Sciatic nerve (tissue), 2 donors: ENCODE results near the gene TMEM178B. TPM values are rescaled to one million over a fixed set of nuclear protein-coding genes. Genes with fewer than 3 reads are reported as not detected.
A peak's percentile ranks its signal among the peaks of the same experiment; 100 is the strongest.

Experiments
- ATAC-seq: fragments of 200-7000 bp; cut with Tn5 transposase; one replicate; pipeline ENCODE4 v1.9.1; 2020; ENCODE audit warnings: mild to moderate bottlenecking, moderate library complexity
- DNase-seq: peaks from one replicate; pipeline ENCODE4 v3.0.0-alpha.2; 2020; ENCODE audit warnings: low spot score
- intact Hi-C: fragments of 100-400 bp; cut with DNase I; formaldehyde crosslinking; loops from one replicate; pipeline ENCODE4 v1.14.2; 2022
- total RNA-seq: library from RNA; stranded (reverse); fragmentation: NEBNext Ultra II Directional; extraction: Animal tissue kit (Norgen Biotek cat#: 25700); gene quantifications from one replicate; pipeline ENCODE4 v1.2.1, GENCODE V29; 2021
- donor health status: DM: no; HTN: no; CAD: no.
- donor health status: DM: no; HTN: no; CAD: no.

Gene TMEM178B
- total RNA-seq, 1 donor from 2014 or later = 1.1 TPM

DNA sequence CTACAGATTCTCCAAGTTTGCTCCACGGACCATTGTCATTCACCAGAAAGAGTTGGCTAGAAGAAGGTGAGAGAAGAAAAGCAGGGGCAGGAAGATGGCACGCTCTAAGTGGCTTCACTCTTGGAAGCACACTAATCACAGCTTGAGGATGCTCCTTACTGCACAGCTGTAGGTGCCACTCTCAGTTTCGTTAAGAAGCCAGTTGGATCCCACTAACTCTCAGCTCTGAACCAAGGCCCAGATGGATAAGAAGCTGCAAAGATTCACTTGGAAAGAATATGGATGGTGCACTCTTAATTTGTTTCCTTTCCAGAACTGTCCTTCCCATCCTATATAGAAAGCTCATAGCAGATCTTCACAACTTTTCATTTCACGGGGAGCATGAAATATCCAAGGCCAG, 382.8 kb downstream of the TMEM178B start:
- ATAC-seq (no peak), DNase-seq (no peak)
- intact Hi-C loops = no loop called here

DNA sequence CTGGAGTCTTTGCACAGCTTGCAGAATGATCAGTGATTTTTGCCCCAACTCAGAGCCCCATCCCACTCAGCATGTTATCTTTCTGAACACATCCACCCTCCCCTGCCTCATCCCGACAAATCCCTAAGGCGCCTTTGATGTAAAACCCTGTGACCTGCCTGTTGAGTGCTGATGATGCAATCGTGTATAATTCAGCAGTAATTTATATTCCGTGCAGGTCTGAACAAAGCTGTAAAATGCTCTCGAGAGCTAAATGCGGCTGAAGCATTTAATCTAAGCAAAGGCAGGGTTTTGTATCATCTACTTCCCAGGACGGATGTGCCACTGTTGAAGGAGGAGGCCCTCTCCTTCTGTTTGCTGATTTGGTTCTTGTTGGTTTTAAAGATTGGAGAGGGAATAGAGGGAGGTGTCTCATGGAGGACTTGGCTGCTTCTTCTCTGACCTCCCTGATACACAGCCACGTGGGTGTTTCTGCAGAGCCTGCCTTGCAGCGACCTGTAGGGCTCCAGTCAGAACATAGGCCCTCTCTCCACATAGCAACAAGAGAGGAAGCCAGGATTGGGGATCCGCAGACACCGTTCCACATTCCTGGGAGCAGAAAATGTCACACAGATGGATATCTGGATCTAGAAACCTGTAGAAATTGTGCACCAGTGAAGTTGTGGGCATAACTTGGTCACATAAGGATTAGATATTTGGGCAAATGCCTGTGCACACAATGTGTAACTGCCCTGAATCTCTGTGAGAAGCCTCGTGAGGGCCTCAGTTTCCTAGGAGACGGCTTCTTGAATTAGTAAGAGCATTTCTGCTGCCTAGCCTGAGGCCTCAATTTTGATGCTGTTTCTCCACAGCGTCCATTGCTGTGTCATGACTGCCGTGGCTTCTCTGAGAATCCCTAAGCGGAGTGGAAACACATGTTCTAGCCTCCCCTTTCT, 387.2 kb downstream of the TMEM178B start:
- intact Hi-C loops = no loop called here
- no peak for DNase-seq
- ATAC-seq = peak; percentile 92

DNA sequence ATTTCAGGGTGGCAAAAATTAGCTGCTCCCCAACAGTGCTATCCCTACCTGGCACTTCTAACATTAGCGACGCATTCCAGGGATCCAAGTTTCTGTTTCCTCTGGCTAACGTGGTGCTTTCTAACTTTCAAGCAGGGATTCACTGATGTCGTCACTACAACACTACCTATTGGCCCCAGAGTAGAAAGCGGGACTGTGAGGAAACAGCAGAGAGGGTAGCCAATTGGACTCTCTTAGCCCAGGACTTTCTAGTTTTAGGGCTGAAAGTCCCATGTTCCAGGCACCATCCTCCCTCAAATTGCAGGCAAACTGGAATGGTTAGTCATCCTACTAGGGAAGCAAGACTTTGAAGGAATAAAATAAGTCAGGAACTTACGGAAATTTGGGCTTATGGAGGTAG, 388.1 kb downstream of the TMEM178B start:
- ATAC-seq = no peak

DNA sequence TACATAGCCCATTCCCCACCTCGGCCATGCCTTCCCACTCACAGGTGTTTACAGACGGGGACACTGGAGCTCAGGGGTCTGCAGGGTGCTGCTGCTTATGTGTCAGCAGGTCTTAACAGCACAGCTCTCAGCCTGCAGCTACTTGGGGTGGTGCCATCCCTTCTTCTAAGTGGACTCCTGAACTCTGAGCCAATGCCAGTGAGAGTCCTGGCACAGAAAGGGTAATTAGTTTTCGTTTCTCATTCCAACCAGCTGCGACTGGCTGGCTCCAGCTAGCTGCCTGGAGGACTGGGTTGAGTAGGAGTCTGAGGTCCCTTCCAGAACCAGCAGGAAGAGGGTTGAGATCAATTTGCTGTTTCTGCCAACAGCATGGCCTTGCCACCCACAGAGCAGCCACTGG, 389.1 kb downstream of the TMEM178B start:
- intact Hi-C loops = no loop called here
- ATAC-seq (no peak), DNase-seq (no peak)

More for the DNA sequence above, 388.1 kb downstream of the TMEM178B start:
- DNase-seq = no peak
- intact Hi-C loops = no loop called here

DNA sequence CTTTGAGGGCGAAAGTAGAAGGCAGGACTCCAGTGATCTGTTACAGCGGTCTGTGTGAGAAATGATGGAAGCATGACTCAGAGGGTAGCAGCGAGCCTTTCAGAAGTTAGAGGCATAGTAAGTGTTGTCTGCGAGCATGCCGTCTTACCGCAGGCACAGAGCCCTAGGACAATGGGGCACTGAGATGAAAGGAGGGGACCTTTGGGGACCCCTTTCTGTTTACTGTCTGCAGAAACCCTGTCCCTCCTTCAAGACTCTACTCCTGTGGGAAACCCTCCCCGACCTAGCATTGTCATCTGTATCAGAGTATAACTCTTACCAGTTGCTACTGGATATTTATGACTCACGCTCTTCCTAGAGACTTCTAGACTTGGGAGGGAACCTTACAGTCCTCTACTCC, 390.1 kb downstream of the TMEM178B start:
- ATAC-seq (no peak), DNase-seq (no peak)
- intact Hi-C loops = no loop called here

DNA sequence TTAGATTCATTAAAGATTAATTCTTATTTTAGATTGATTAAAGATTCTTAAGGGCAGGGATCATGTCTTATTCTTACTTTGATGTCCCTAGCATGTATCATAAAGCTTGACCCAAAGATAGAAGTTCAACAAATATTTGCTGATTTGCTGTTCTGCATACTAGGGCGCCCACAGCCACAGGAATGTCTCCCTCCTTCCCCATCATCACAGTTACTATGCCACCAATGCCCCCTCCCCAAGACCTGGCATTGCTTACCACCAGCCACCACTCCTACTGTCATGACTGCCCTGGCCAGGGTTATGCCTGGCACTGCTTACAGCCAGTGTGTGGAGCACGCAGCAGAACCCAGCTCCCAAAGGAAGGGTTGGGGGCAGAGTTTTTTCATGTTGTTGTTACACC, 390.7 kb downstream of the TMEM178B start:
- intact Hi-C loops = no loop called here
- ATAC-seq = no peak
- no peak for DNase-seq

DNA sequence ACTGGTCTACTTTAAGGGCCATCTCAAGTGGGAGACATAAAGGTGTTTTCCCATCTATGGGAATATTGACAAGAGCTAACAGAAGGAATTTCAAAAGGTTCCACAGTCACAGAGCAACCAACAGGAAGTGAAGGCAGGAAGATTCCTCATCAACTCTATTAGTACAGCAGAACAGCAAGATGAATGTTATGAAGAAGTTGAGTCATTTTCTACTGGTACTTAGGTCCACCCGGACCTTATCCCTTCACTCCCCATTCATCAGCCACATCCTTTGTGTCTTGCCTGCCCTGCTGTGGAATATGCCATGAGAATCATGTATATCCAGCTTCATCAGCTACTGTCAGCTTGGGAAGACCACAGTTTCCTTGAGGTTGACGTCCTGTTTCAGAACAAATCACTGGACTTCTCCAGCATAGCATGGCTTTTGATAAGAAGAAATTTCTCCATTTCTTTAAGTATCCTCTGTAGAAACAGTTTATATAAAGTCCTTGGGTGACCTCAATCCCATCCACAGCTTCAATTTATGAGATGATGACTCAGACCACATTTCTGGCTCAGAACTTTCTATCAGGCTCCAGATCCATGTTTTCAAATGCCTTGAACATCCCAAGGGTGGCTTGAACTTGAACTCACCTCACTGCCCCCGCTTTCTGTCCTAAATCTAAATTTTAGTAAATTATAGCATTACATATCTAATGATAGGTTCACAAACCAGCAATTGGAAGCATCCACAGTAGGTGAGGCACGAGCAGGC, 392.5 kb downstream of the TMEM178B start:
- intact Hi-C loops = no loop called here
- DNase-seq (no peak), ATAC-seq (no peak)

DNA sequence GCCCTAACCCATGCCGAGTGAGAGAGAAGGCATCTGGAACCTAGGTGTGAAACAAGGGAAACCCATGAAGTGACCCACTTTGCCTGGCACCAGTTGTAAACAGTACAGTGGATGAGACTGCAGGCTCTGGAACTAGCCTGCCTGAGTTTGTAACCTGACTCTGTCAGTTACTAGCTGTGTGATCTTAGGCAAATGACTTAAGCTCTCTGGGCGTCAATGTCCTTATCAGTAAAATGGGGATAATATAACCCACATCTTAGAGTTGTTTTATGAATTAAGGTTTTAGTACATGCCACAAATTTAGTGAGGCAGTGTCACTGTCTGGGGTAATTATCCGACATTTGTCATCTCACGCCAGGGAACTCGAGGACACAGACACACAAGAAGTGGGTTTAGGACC, 394.5 kb downstream of the TMEM178B start:
- ATAC-seq = no peak
- intact Hi-C loops = no loop called here
- DNase-seq = no peak

DNA sequence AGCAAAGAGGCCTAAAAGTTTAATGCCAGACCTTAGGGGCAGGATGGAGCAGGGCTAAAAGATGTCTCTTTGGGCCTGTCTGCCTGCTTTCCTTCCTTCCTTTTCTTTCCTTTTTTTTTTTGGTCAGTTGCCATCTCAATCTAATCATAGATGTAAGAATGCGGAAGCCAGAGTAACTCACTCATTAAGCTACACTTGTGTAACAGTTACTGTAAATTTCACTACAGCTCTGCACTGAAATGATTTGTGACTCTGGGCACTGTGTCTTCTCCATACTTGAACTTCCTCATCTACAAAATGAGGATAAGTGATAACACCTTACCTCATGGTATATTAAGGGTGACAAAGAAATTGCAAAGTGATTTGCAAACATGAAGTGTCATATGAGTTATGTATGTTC, 401.8 kb downstream of the TMEM178B start:
- DNase-seq = no peak
- intact Hi-C loops = no loop called here
- ATAC-seq = no peak

DNA sequence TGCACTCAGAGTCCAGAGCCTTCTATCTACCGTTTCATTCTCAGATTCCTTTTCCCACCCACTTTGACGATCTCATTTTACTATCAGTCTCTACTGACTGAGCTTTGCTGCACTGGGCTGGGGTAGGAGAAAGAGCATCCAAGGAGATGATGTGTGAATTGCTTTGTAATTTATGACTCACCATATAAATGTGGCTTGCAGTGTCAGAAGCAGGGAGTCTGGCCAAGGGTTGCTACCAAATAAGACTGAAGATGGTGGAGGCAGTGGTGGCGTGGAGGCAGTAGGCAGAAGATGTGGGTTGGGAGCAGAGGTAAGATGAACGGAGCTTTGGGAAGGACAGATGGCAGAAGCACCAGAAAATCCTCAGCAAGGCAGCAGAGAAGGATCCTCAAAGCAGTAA, 404.0 kb downstream of the TMEM178B start:
- DNase-seq = no peak
- ATAC-seq = no peak
- intact Hi-C loops = no loop called here

DNA sequence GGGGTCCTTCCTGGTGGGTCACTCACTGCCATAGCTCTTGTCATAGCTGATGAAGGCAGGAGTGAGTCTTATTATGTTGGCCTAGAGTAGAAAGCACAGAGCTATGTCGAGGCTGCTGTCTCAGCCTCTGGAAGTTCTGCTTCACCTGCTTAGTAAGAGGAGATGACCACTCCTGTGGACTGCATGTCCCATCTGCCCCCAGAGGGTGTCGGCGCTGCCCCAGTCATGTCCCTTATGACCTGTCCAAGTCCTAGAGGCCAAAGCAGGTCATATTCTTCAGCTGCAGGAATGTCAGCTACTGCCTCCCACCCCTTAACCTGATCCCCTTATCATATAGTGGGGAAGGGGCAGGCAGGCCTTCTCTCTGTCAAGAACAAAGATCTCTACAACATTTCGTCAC, 405.0 kb downstream of the TMEM178B start:
- no peak for ATAC-seq
- intact Hi-C loops = no loop called here
- no peak for DNase-seq

DNA sequence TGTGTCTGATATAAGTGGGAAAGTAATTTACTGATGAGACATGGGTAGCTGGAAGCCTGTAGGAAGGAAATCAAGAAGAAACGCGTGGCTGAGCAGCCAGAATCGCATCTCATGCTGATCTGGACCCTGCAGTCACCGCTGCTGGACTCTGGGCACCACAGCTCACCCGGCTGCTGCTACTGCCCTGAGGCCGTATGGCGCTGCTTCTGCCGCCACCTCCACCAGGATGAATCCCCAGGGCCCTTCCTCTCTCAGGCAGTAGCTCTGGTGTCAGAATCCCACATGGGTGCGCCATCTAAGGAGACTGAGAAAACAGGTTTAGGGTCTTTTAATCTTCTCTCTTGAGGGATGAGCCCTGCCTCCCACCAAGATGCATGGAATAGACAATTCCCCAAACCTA, 407.1 kb downstream of the TMEM178B start:
- ATAC-seq = no peak
- intact Hi-C loops = no loop called here

DNA sequence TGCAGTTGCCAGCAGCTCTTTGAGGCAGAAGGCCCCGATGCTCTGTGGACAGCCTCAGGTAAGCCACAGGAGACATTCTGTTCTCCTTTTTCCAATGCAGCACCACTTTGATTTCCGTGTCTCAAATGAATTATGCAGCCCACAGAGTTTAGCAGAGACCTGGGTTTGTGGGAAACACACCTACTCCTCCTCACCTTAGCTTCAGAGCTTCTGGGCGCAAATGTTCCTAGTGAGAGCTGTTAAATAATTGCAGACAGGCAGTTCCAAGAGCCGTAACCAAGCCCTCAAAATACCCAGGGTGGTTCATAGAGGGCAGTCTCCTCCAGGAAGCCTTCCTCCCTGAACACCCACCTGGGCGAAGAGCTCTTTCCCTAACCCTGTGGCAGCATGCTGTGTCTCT, 408.1 kb downstream of the TMEM178B start:
- DNase-seq (no peak), ATAC-seq (no peak)
- intact Hi-C loops = no loop called here

More for the DNA sequence above, 407.1 kb downstream of the TMEM178B start:
- DNase-seq = no peak

DNA sequence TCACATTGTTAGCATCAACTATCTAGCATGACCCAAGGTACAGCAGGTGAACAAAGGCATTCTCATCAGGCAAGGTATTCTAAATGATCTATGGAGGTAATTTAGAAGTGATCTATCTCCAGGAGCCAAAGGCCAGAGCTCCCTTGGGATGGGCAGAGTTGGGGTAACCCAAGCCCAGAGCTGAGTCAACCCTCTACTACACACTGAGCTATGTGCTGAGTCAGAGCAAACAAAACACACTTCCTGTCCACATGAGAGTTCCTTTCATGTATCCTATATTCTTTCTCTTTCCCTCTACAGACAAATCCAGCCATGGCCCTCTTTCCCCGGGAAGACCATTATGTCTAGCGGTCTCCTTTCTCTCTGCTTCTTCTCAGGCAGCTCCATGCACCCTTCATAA, 409.2 kb downstream of the TMEM178B start:
- ATAC-seq = no peak
- intact Hi-C loops = no loop called here
- DNase-seq = no peak

DNA sequence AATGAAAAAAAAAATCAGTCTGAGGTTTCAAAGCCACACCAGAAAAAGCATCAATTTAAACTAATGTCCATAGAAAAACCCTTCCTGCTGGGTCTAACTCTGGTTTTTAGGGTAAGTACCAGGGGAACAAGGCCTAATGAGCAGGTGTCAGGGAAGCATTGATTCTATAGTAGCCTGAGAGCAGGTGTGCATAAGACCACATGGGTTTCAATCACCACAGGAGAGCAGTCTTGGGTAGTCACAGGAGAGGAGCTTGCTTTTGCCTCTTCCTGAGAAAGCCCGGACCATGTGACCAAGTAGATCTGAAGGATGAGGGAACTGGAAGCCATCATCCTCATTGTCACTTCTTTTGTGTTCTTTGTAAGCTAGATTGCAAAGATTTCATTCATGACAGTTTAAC, 411.0 kb downstream of the TMEM178B start:
- DNase-seq = no peak
- intact Hi-C loops = no loop called here
- no peak for ATAC-seq

DNA sequence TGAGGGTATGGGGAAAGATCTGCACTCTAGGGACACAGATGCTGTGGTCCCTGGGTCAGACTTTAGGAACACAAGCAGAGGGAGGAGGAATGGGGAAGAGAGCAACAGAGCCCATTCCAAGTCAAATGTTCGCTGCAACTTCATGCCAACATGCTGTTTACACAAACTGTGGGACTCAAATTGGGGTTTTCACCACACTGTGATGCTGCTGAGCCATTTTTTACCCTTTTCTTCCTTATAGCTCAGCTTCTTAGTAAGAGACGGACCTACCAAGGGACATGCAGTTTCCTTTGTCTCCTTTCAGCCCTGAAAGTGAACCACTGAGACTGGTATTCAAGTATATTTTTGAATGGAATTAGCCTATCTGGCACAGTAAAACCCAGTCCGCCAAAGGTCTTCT, 413.1 kb downstream of the TMEM178B start:
- no peak for DNase-seq
- no peak for ATAC-seq
- intact Hi-C loops = no loop called here

DNA sequence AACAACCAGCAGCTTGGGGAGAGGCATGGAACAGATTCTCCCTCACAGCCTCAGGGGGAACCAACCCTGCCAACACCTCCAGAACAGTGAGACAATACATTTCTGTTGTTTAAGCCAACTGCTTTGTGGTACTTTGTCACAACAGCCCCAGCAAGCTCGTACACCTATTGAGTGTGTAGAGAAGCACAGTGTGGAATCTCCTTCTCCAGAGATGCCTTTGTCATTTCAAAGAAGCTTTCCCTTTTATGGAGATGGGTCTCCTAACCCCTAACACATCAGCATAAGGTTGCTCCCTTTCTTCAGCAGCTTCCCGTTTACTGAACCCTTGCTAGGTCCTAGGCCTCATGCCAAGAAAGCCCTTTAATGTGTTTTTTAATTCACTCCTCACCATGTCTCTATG, 416.6 kb downstream of the TMEM178B start:
- ATAC-seq (no peak), DNase-seq (no peak)
- intact Hi-C loops = no loop called here

DNA sequence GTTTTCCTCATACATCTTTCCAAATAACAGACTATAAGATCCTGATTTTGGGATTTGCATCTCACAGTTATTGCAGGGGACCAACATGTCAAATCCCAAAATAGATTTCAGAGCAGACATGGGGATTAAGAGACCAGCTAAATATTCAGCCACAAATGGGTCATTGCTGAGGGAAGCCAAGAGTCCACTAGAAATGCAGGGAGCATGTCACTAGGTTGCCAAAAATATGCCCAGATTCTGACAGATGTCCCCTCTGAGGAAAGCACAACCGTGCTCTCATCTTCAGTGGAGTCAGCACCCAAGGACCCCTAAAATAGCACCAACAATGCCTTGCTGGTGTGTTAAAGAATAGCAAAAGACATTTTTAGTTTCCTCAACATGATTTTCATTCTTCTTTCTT, 421.2 kb downstream of the TMEM178B start:
- intact Hi-C loops = loop anchor here (5.0 kb wide), 1 partner anchor 1468 kb away; no protein-coding TSS in a partner anchor
- ATAC-seq (no peak), DNase-seq (no peak)

DNA sequence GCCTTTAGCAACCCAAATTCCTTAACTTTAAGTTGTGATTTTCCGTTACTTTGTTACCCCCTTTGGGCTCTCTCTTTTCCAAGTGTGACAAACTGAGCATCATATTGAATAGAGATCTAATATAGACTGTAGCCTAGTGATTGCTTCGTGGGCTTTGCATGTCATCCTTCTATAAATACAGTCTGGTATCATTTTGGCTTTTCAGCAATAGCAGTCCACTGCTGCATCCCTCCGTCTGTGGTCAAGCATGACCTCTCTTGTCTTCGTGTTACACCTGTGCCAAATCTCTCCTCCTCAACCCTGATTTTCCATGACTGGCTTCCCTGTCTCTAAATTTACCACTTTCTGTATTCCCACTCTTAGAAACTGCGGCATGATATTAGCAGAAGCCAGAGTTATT, 423.5 kb downstream of the TMEM178B start:
- DNase-seq = no peak
- intact Hi-C loops = loop anchor here (5.0 kb wide), 1 partner anchor 1470 kb away; no protein-coding TSS in a partner anchor
- ATAC-seq = no peak

DNA sequence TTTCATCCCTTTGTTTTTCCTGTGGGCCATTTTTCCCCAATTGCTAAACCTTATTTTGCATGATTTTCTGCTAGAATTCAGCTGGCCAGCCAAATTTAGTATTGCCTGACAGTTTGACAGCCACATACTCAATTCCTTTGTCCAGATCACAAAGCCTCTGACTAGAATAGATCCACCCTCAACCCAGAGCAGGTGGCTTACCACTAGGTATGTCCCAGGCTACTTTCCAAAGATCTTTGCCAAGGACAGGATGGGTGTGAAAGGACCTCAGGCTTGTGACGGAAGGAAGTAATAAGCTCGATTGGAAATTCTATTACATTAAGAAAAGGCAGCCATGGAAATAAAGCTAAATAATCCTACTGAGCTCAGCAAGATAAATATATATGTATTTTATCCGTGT, 426.7 kb downstream of the TMEM178B start:
- no peak for DNase-seq
- intact Hi-C loops = no loop called here
- ATAC-seq = no peak
